ENCODE measurements around the gene GAB2.

Gene GAB2

DNA sequence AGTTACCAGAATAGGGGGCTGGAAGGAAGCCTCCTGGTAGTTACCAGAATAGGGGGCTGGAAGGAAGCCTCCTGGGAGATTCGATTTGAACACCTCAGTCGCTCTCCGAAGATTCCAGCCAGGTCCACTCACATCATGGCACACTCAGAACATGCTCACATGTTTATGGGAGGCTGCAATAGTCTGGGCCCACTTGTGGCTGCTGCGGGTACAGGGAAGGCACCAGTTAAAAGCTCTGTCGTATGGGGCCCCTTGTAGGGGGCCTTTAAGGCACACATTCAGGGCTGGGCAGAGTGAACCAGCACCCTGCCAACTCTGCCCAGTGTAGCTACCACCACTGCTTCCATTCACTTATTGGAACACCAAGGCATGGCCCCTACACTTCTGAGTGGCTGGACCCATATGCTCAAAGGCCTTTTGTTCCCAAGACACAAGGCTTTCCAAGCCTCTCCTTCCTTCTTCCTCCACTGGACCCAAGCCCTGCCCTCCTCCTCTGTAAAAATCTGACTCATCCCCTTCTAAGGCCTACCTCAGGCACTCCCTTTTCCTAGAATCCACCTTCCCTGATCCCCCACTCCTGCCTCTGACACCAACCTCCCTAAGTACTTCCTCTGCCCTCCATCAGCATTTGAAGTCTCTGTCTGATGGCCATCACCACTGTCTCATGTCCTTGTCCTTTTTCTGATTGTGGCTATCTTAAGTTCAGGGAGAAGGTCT is 200.9 kb downstream of the GAB2 start:
- H3K27me3 ChIP-seq (ENCODE audit: control insufficient read depth, insufficient read depth, low read length) = no peaks in the 10 kb centered on the region
- H2AFZ ChIP-seq = no peak overlapping the region
- H3K9me3 ChIP-seq (ENCODE audit: control insufficient read depth, low read length) = no peaks in the 10 kb centered on the region
- H3K79me2 ChIP-seq = no peaks in the 10 kb centered on the region
- H3K27ac ChIP-seq = no peak overlapping the region
- no peak for TF ChIP-seq CTCF (IDR thresholded peaks at IDR 0.05)
- H3K4me1 ChIP-seq = no peaks in the 10 kb centered on the region
- no peaks in the 10 kb centered on the region for H3K36me3 ChIP-seq (ENCODE audit: control insufficient read depth, insufficient read depth, low read length)
- no peak overlapping the region for H3K4me2 ChIP-seq (ENCODE audit: low read length)
- no peak overlapping the region for H3K9ac ChIP-seq
- no peak overlapping the region for H3K4me3 ChIP-seq (ENCODE audit: low read depth, low read length)

DNA sequence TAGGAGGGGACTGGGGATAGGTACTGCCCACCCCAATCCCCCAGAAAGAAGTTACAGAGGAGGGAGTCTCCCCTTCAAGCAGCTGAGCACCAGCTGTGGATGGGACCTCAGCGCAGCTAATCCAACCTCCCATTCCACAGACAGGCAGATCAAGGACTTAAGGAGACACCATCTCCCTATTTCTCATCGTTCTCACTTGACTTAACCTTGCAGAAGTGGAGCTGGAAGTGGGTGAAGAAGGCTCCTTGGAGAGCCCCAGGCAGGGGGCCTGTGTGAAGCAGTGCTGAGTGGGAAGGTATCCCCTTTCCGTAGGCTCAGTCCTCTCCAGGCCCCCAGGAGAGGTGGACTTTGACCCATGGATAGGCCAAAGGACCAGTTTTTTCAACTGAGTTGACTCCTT is 201.6 kb downstream of the GAB2 start:
- H3K4me3 ChIP-seq (ENCODE audit: low read depth, low read length) = no peak overlapping the region
- no peak overlapping the region for H3K9ac ChIP-seq
- no peak for TF ChIP-seq CTCF (IDR thresholded peaks at IDR 0.05)
- no peak overlapping the region for H3K27ac ChIP-seq
- no peaks in the 10 kb centered on the region for H3K79me2 ChIP-seq
- H3K9me3 ChIP-seq (ENCODE audit: control insufficient read depth, low read length) = no peaks in the 10 kb centered on the region
- no peaks in the 10 kb centered on the region for H3K4me1 ChIP-seq
- no peak overlapping the region for H3K4me2 ChIP-seq (ENCODE audit: low read length)
- H3K36me3 ChIP-seq (ENCODE audit: control insufficient read depth, insufficient read depth, low read length) = no peaks in the 10 kb centered on the region
- H3K27me3 ChIP-seq (ENCODE audit: control insufficient read depth, insufficient read depth, low read length) = no peaks in the 10 kb centered on the region
- no peak overlapping the region for H2AFZ ChIP-seq

GRCh38 chr11:78214331-78215194 is 203.1 kb downstream of the GAB2 start:
- H3K36me3 ChIP-seq (ENCODE audit: control insufficient read depth, insufficient read depth, low read length) = no peaks in the 10 kb centered on the region
- no peak overlapping the region for H2AFZ ChIP-seq
- H3K4me3 ChIP-seq (ENCODE audit: low read depth, low read length) = no peak overlapping the region
- no peak overlapping the region for H3K4me2 ChIP-seq (ENCODE audit: low read length)
- TF ChIP-seq CTCF (IDR thresholded peaks at IDR 0.05) = no peak
- no peaks in the 10 kb centered on the region for H3K79me2 ChIP-seq
- H3K27me3 ChIP-seq (ENCODE audit: control insufficient read depth, insufficient read depth, low read length) = no peaks in the 10 kb centered on the region
- no peak overlapping the region for H3K27ac ChIP-seq
- no peaks in the 10 kb centered on the region for H3K9me3 ChIP-seq (ENCODE audit: control insufficient read depth, low read length)
- no peak overlapping the region for H3K9ac ChIP-seq
- no peaks in the 10 kb centered on the region for H3K4me1 ChIP-seq

GRCh38 chr11:78213526-78214330 is 203.9 kb downstream of the GAB2 start:
- no peak overlapping the region for H3K9ac ChIP-seq
- no peak overlapping the region for H2AFZ ChIP-seq
- H3K27ac ChIP-seq = no peak overlapping the region
- no peaks in the 10 kb centered on the region for H3K4me1 ChIP-seq
- H3K36me3 ChIP-seq (ENCODE audit: control insufficient read depth, insufficient read depth, low read length) = no peaks in the 10 kb centered on the region
- no peaks in the 10 kb centered on the region for H3K79me2 ChIP-seq
- no peaks in the 10 kb centered on the region for H3K27me3 ChIP-seq (ENCODE audit: control insufficient read depth, insufficient read depth, low read length)
- no peaks in the 10 kb centered on the region for H3K9me3 ChIP-seq (ENCODE audit: control insufficient read depth, low read length)
- no peak for TF ChIP-seq CTCF (IDR thresholded peaks at IDR 0.05)
- no peak overlapping the region for H3K4me3 ChIP-seq (ENCODE audit: low read depth, low read length)
- H3K4me2 ChIP-seq (ENCODE audit: low read length) = no peak overlapping the region
